Cerebellar cortex (tissue), 1 donor: Measurements from ENCODE around the gene NXPE1.

Source experiments
- DNase-seq: peaks from one replicate; pipeline ENCODE4 v3.0.0-alpha.2; 2015; ENCODE audit warnings: low spot score

The NXPE1 gene

DNA sequence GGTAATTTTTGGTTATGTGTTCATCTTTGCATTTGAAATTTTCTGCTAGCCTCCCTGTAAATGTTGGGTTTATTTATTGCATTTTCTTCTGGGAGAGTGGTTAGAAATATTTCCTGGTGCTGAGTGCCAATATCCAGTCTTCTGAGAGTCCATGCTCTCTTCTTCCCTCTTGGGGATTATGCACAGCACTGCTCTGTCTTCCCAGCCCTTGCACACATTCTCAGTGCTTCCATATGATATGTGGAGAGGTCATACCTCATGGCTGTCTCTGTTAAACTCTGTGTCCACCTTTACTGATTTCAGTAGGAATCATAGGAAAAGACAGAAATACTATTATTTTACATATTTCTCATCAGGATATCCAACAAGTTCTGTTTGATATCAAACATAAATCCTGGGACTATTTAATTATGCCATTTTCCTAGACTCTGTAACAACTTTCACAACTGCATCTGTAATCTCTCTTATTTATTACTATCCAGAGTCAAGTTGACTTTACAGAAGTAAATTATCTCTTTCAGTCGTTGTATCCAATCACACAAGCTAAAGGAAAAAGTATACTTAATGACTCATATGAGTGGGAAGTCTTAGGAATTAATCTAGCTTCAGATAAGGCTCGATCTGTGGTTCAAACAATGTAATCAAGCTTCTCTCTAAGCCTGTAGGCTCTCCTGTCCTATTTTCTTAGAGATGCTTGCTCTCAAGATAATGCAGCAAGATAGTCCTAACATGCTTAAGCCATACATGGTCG, 2.7 kb upstream of the NXPE1 start:
- DNase-seq, result no peak

- no peak for DNase-seq
Observed at GRCh38 chr11:114556135-114556534, 3.5 kb downstream of the NXPE1 start.

DNA sequence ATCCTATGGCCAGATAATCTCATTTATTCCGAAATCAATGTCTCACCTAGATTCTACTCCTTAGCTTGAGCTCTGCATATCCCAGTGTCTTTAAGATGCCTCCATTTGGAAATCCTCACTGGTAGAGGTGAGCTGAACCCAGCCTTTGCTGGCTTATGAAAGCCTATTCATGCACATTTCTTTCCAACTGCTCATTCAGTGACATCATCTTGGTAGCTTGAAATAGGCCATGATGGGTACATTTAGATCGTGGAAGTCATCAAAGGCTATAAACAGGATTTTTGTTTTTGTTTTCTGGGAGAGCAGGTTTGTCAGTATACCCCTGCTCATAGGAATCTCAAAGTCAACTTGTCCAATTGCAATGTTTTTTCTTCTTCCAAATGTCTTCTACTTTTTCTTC, 6.0 kb downstream of the NXPE1 start:
- DNase-seq, result no peak

DNA sequence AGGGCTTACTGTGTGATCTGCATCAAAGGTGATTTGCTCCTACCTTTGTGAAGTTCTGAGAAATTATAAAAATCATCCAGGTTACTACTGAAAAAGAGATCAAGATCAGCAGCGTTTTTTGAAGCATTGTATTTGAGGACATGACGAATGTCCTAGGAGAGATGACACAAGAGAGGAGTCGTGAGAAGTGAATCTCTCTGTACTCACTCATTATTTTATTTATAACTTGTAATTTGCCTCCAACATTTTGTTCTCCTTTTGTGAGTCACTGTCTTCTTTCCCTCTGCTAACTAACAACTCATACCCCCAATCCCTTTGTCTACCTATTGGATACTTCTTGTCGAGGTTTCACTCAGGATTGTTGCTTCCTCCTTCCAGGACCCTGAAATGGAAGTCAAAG, 8.6 kb downstream of the NXPE1 start:
- no peak for DNase-seq

- DNase-seq, result no peak
Observed at GRCh38 chr11:114525682-114526081, 34.0 kb downstream of the NXPE1 start.

DNA sequence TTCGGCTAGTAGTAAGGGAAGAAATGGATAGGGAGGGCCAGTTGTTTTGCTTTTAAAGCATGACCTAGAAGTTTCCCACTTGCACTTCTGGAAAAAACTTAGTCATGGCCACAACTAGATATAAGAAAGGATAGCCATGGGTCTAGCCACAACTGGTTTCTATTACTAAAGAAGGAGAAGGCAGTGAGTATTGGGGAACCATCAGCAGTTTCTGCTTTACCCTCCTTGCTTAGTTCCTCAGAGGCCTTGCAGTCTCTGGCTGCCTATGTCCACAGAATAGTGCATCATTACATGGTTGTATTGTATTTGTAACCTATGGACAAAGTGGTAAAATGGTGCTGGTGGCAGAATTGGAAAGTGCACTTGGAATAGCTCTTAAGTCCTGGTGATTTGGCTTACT, 35.6 kb downstream of the NXPE1 start:
- DNase-seq, result no peak

DNA sequence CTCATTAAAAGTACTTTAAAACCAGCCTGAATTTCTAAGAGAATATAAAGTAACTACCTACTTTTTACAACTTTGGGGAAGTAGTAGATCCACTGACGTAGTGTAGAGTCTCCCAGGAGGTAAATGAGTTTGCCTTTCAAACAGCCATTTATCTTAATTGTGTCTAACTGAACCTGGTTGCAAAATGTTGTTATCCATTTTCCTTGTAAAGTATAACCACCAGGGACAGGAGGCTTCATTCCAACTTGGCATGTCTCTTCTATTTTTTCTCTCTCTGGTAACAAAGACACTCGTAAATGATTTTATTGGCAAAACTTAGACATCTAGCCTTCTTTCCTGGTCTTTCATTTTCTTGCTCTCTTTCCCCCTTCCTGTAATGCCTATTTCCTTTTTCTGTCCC, 36.9 kb downstream of the NXPE1 start:
- no peak for DNase-seq

DNA sequence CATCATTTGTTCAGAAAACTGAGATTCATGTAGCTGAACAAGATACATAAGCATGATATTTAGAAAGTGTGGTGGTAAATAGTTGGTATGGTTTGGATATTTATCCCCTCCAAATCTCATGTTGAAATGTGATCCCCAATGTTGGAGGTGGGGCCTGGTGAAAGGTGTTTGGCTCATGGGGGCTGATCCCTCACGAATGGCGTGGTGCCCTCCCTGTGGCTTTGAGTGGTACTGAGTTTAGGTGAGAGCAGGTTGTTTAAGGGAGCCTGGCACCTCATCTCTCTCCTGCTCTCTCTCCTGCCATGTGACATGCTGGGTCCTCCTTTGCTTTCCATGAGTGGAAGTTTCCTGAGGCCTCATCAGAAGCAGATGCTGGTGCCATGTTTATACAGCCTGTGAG, 48.1 kb downstream of the NXPE1 start:
- DNase-seq, result no peak

- no peak for DNase-seq
Observed at GRCh38 chr11:114511079-114511478, 48.6 kb downstream of the NXPE1 start.

GRCh38 chr11:114501901-114502300, 57.8 kb downstream of the NXPE1 start:
- DNase-seq, result no peak

- no peak for DNase-seq
Observed at GRCh38 chr11:114499756-114500155, 59.9 kb downstream of the NXPE1 start.

DNA sequence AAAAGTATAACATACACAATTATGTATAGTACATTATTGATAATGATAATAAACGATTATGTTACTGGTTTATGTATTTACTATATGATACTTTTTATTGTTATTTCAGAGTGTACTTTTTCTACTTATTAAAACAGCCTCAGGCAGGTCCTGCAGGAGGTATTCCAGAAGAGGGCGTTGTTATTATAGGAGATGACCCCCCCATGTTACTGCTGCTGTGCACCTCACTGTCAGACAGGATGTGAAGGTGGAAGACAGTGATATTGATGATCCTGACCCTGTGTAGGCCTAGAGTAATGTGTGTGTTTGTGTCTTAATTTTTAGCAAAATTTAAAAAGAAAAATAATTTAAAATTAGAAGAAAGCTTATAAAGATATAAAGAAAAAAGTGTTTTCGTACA, 62.8 kb downstream of the NXPE1 start:
- DNase-seq, result no peak

DNA sequence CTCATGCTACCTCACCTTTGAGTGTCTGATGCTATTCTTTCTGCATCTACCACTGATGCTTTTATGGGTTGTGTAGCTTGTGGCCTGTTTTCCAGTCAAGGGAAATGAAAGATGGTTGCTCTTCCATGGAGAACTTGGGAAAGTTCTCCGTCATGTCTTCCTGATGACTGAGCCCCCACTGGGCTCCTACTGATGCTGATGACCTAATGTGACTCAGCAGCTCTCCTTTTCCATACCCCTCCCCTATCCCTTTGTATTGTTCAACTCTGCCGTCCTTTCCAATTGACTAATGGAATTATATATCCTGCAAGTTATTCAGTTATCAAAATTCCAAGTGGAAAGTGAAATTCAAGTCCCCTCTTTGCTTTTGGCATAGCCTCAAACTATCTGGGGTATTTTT, 75.8 kb downstream of the NXPE1 start:
- no peak for DNase-seq

DNA sequence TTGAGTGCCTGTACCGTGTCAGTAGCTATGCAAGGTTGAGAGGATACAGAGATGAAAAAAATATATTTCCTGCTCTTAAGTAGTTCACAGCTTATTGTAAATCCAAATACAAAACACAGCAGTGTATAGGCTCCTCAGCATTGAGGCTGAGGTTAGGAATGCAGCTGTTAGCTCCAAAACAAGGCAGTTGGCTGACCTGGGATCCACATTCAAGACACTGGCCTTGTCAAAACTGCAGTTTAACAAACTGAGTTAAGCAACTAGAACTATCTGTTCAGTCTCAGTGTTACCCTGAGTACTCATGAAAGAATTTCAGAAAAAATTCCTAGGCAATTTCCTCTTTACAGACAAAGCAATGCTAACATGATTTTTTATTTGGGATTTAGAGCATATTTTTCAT, 77.6 kb downstream of the NXPE1 start:
- DNase-seq, result no peak

DNA sequence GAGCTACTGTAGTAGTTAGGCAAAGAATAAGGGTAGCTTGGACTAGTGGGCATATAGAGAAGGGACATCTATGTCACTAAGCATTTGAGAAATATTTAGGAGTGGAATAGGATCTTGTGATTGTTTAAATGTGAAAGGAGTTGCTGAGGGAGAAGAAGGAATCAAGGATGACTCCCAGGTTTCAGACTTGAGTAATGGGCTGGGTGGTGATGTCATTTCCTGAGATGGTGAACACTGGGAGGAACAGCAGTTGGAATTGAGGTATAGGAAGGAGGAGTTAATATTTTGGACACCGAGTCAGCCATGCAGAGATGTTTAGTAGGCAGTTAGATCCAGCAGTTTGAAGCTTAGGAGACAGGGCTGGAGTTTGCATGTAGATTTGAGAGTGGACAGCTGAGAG, 80.3 kb downstream of the NXPE1 start:
- no peak for DNase-seq

DNA sequence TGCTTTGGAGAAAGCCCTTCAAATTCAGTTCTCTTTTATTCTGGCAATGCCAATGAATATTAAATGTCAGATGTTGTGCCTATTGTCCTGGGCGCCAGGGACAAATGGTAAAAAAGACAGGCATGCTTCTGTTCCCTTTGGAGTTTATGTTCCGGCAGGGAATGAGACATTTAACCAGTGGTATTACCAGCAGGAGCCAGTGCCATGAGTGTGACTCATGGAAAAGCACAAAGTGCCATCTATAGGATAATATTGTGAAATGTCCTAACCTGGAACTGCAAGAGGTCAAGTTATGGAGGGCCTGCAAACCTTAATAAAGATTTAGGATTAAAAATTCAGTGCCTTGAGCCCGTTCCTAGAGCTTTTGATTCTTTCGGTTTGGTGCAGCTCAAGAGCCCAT, 80.9 kb downstream of the NXPE1 start:
- DNase-seq, result no peak

DNA sequence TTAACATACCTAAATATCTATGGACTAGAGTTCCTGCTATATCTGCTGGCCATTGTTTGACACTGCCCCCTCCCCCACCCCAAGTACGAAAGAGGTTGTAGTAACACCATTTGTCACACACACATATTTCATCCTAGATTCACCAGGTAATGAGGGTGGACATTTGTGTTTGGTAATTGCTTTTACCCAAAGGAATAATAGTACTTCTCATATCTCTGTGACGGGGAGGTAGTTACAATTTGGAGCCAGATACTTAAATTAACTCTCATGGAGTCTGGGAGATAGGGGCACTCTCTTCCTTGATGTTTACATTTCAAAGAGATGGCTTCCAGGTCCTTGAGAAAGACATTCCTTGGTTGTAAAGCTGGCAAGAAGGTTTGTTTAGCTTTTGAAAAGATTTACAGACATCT, 81.7 kb downstream of the NXPE1 start:
- DNase-seq, result no peak

DNA sequence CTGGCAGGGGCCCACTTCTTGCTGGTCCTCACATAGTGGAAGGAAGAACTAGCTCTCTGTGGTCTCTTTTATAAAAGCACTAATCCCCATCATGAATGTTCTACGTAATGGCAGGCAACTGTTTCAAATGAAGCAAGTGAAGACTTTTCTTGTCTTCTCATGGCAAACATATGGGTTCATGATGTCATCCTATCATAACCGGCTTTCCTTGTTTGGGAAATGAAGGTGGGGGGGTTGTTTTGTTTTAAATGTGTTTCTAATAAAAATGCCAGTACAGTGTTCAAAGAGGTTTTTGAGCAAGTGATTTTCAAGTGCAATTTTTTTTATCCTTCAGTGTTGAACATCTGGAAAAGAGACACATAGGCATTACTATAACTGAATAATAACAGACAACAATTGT, 87.0 kb downstream of the NXPE1 start:
- DNase-seq, result no peak
